ENCODE measurements around the gene PMPCA. TPM values are rescaled to one million over a fixed set of nuclear protein-coding genes. Genes with fewer than 3 reads are reported as not detected.

PMPCA gene
- total RNA-seq, 3 donors from 2014 or later (not counting 1 experiment from before 2014, with no cell fraction given), result 78.3 to 84.8 (median 79.3) TPM

DNA sequence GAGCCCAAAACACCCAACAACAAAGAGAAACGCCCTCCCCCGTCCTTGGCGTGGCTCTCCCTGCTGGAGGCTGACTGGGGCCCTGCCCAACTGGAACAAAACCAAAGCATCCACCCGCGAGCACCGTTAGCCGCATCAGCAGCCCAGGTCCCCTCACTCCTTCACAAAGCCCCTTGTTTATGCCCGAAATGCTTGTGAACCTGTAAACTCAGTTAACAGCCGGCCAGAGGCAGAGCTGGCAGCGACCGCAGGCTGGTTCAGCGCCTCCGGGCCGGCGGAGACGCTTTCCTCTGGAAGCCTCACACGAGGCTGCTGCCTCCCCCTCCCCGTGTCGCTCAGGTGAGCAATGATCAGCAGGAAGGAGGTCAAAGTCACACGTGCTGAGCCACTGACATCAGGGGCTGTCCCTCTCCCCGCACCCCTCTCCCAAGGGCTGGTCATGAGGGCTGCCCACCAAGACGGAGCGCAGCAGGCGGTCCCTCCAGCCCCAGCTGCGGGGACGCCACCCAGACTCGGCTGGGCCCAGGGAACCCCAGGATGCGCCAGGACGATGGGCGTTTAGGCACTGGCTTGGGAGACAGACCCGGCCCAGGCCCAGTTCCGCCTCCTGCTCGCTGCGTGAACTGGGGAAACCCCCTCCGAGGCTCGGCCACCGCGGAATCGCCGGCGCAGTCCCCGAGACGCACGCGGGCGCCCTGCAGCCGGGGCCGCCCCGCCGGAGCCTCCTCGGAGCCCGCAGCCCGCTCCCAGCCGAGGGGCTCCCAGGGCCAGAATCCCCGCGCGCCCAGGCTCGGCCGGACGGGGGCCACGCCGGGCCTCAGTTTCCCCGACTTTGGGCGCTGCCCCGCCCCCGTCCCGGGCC, 11.1 kb upstream of the PMPCA start:
- peaks cover 45% of the 10 kb centered on the region for H3K4me1 ChIP-seq (ENCODE audit: control insufficient read depth, insufficient read depth, low read length)

DNA sequence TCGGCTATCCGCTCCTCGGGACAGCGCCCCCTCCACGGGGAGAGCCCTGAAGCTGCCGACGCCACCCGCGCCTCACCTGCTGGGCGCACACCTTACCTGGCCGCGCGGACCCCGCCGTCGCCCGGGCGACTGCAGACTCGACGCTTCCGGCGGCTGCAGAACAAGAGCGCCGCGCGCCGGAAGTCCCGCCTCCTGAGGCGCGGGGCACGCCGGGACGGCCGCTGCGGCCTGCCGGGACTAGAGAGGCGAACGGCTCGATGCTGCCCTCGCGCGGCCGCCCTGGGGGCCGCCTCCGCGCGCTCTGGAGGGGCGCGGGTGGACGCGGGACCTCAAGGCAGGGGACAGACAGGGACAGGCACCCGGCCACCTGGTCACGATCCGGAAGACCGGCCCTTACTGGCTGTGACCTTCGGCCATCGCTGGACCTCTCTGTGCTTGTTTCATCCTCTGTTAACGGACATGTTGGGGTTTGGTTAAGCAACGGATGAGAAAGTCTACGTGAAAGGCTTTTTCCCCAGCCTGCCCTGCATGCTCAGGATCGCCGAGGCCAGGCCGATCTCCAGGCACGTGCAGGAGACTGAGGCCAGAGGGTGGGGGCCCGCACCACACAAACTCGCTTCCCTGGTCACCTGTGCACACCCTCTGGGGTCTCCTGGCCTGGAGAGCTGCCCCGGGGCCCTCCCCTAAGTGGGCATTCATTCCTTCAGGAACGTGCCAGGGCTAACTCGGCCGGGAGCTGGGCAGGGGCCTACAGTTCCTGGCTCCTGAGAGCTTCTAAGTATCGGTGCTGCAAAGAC, 10.2 kb upstream of the PMPCA start, which contains the start of gene SNAPC4:
Gene SNAPC4 (minus strand): TSS at position 133 of the 797 bp plus-strand sequence. CDS start 1,742 bp downstream, outside the sequence.
- ATAC-seq (peak; percentile 91 to 94 (median 91)), DNase-seq (peak; percentile 88 to 95)
- TF ChIP-seq, protein P1, sequence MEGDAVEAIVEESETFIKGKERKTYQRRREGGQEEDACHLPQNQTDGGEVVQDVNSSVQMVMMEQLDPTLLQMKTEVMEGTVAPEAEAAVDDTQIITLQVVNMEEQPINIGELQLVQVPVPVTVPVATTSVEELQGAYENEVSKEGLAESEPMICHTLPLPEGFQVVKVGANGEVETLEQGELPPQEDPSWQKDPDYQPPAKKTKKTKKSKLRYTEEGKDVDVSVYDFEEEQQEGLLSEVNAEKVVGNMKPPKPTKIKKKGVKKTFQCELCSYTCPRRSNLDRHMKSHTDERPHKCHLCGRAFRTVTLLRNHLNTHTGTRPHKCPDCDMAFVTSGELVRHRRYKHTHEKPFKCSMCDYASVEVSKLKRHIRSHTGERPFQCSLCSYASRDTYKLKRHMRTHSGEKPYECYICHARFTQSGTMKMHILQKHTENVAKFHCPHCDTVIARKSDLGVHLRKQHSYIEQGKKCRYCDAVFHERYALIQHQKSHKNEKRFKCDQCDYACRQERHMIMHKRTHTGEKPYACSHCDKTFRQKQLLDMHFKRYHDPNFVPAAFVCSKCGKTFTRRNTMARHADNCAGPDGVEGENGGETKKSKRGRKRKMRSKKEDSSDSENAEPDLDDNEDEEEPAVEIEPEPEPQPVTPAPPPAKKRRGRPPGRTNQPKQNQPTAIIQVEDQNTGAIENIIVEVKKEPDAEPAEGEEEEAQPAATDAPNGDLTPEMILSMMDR (IDR thresholded peaks at IDR 0.05), result peak; percentile 93
- H3K36me3 Mint-ChIP-seq, result no peaks in the 10 kb centered on the region
- H3K4me1 Mint-ChIP-seq, result peaks cover 23 to 30% of the 10 kb centered on the region in 2 donors
- H3K27ac Mint-ChIP-seq, result peak within 1 kb of the TSS; percentile 57 to 72
- no peaks in the 10 kb centered on the region for H3K27me3 ChIP-seq (ENCODE audit: control insufficient read depth, insufficient read depth, low read length)
- H3K27ac ChIP-seq (ENCODE audit: low read length), result peak within 1 kb of the TSS; percentile 37
- H3K27me3 Mint-ChIP-seq (ENCODE audit: low read depth in 2 of 2), result no peaks in the 10 kb centered on the region
- H3K4me3 ChIP-seq (ENCODE audit: low read length), result peak within 1 kb of the TSS; percentile 46
- WGBS (ENCODE audit: insufficient coverage), result 10% methylated on average over 71 of the region's 71 CpGs
- intact Hi-C loops (cut with micrococcal nuclease), result loop anchor here (1.0 to 10.0 kb wide), 2 partner anchors 10 to 85 kb away; partner anchors contain the start of genes ENTR1 and PMPCA
- peak within 1 kb of the TSS; percentile 84 for H3K4me3 Mint-ChIP-seq
- no peaks in the 10 kb centered on the region for H3K9me3 Mint-ChIP-seq
- peaks cover 20% of the 10 kb centered on the region for H3K36me3 ChIP-seq (ENCODE audit: control insufficient read depth, insufficient read depth, low read length)
- H3K9me3 ChIP-seq (ENCODE audit: control insufficient read depth, insufficient read depth, low read length), result no peaks in the 10 kb centered on the region
- peaks cover 54% of the 10 kb centered on the region for H3K4me1 ChIP-seq (ENCODE audit: control insufficient read depth, insufficient read depth, low read length)

More for the DNA sequence above, 11.1 kb upstream of the PMPCA start:
- H3K27ac Mint-ChIP-seq, result peak overlapping the region; percentile 57 to 72
- H3K27me3 ChIP-seq (ENCODE audit: control insufficient read depth, insufficient read depth, low read length), result no peaks in the 10 kb centered on the region
- TF ChIP-seq, protein P1 (IDR thresholded peaks at IDR 0.05), result no peak
- H3K36me3 Mint-ChIP-seq, result no peaks in the 10 kb centered on the region
- peaks cover 24% of the 10 kb centered on the region for H3K36me3 ChIP-seq (ENCODE audit: control insufficient read depth, insufficient read depth, low read length)
- intact Hi-C loops (cut with micrococcal nuclease), result loop anchor here (1.0 to 10.0 kb wide), 2 partner anchors 11 to 85 kb away; partner anchors contain the start of genes ENTR1 and PMPCA
- no peaks in the 10 kb centered on the region for H3K9me3 ChIP-seq (ENCODE audit: control insufficient read depth, insufficient read depth, low read length)
- no peaks in the 10 kb centered on the region for H3K9me3 Mint-ChIP-seq
- H3K4me3 Mint-ChIP-seq, result peak overlapping the region; percentile 84
- H3K4me3 ChIP-seq (ENCODE audit: low read length), result peak overlapping the region; percentile 46
- ATAC-seq (peak; percentile 34 to 50 (median 45)), DNase-seq (peak in 1 of 2 donors; percentile 68)
- H3K4me1 Mint-ChIP-seq, result peaks cover 17 to 22% of the 10 kb centered on the region in 2 donors
- no peak overlapping the region for H3K27ac ChIP-seq (ENCODE audit: low read length)
- 3% methylated on average over 67 of the region's 67 CpGs for WGBS (ENCODE audit: insufficient coverage)
- H3K27me3 Mint-ChIP-seq (ENCODE audit: low read depth in 2 of 2), result no peaks in the 10 kb centered on the region

DNA sequence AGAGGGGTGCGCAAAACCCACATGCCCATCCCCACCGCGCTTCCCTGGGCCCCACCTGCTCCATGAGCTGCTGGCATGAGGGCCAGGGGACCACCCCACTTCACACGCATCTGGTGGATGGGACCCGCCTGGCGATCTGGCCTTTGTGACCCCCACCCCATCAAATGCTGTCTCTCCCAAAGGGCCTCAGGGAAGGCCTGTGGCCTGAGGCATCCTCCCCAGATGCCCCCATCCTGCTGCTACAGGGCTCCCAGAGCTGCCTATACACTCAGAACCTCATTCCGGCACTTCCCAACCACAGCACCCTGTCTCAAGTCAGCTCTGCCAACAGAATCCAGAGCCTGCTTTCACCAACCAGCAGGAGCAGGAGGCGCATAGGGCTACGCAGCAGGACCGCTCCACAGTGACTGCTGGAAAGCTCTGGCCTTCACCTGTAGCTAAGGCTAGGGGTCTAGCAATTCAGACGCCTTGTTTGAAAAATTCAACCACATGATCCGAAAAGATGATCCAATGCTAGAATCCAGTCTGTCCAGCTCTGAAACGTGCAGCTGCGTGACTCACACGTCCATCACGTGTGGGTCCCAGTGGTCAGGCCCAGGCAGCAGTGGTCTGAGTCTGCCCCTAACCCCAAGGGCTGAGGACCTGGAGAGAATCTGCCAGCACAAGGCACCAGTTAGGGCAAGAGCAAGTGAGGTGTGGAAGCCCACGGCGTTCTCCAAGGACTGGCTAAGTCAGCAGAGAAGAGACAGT, 9.1 kb upstream of the PMPCA start:
- Histone ChIP-seq H3K4me3 (ENCODE audit: low read length) (no peak overlapping the region), H3K9me3 (ENCODE audit: control insufficient read depth, insufficient read depth, low read length) (no peaks in the 10 kb centered on the region), H3K27ac (ENCODE audit: low read length) (no peak overlapping the region), H3K4me1 (ENCODE audit: control insufficient read depth, insufficient read depth, low read length) (peaks cover 63% of the 10 kb centered on the region), H3K36me3 (ENCODE audit: control insufficient read depth, insufficient read depth, low read length) (peaks cover 16% of the 10 kb centered on the region), H3K27me3 (ENCODE audit: control insufficient read depth, insufficient read depth, low read length) (no peaks in the 10 kb centered on the region)
- H3K27me3 Mint-ChIP-seq (ENCODE audit: low read depth in 2 of 2), result no peaks in the 10 kb centered on the region
- ATAC-seq (no peak), DNase-seq (no peak)
- H3K4me1 Mint-ChIP-seq, result peaks cover 23 to 30% of the 10 kb centered on the region in 2 donors
- H3K36me3 Mint-ChIP-seq, result no peaks in the 10 kb centered on the region
- H3K27ac Mint-ChIP-seq, result peak overlapping the region in 1 of 2 donors; percentile 52
- no peaks in the 10 kb centered on the region for H3K9me3 Mint-ChIP-seq
- 95% methylated on average over 18 of the region's 18 CpGs for WGBS (ENCODE audit: insufficient coverage)
- H3K4me3 Mint-ChIP-seq, result peak overlapping the region; percentile 64
- TF ChIP-seq, protein P1 (IDR thresholded peaks at IDR 0.05), result no peak
- intact Hi-C loops (cut with micrococcal nuclease), result loop anchor here (10.0 kb wide), 1 partner anchor 87 kb away; no protein-coding TSS in a partner anchor

All from natural killer cell (primary cell).